ENCODE results near the gene NT5M. TPM values are rescaled to one million over a fixed set of nuclear protein-coding genes. Genes with fewer than 3 reads are reported as not detected.
A peak's percentile ranks its signal among the peaks of the same experiment; 100 is the strongest.

NT5M gene
- total and polyA plus RNA-seq, 2 donors from 2014 or later, result 2.8 to 10.0 TPM

GRCh38 chr17:17351356-17351891, 48.3 kb downstream of the NT5M start:
- DNase-seq (peak in 1 of 5 donors; percentile 49), FAIRE-seq (no peak)
- H3K9ac ChIP-seq (ENCODE audit: low read length in 3 of 3), result no peak overlapping the region
- H3K4me1 ChIP-seq (ENCODE audit: control insufficient read depth in 2 of 3, insufficient read depth in 2 of 3, low read depth in 1 of 3, low read length in 3 of 3), result peaks cover 0 to 2% (median 0%) of the 10 kb centered on the region in 3 donors
- no peak overlapping the region for H3K4me3 ChIP-seq (ENCODE audit: low read length in 3 of 3)
- H3K9me3 ChIP-seq (ENCODE audit: control insufficient read depth in 2 of 3, insufficient read depth in 1 of 3, low read length in 3 of 3), result no peaks in the 10 kb centered on the region
- intact Hi-C loops (cut with DNase I), result loop anchor here (5.0 kb wide), 1 partner anchor 286 kb away; no protein-coding TSS in a partner anchor
- no peak for TF ChIP-seq CTCF (IDR thresholded peaks at IDR 0.05; ENCODE audit: borderline replicate concordance, extremely low read depth, insufficient read depth)
- H3K36me3 ChIP-seq (ENCODE audit: control insufficient read depth in 2 of 3, insufficient read depth in 3 of 3, low read length in 3 of 3), result no peaks in the 10 kb centered on the region
- no peaks in the 10 kb centered on the region for H3K27me3 ChIP-seq (ENCODE audit: control insufficient read depth, insufficient read depth, low read length)
- no peak overlapping the region for H3K27ac ChIP-seq (ENCODE audit: low read depth in 2 of 2, low read length in 2 of 2)

DNA sequence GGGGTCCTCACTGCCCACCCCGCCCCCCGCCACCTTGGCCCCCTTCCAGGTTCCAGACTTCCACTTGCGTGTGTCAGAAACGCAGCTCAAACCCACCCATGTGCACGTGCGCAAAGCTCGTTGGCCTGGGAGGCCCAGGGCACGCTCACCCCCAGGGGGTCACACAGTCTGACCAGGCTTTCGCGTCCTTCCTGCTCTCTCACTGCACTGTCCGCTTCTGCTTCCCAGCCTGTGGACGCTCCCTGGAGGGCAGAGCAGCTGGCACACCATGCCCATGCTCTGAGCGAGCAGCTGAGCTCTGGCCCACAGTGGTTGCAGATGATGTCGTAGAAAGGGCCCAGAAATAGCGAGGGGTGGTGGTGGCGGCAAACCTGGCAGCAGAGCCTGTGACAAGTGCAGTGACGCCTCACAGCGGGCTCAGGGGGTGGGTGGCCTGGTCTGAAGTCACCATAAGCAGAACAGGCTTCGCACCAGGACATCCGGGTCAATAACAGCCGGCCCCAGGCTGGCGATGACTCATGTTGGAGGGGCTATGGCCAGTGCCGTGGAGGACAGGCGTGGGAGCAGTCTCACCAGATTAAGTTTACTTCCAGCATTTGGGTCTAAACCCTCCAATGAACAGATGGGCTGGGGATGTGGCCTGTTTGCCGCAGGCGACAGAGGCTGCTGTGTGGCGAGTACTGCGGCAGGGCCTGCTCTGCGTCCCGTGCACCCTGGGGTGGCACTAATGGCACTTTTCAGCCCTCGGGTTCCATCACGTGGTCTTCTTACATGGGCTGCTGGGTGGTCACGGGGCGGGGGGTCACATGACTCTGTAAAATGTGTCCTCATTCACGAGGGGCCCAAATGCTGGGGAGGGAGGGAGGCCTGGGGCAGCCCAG, 49.0 kb downstream of the NT5M start:
- Histone ChIP-seq H3K36me3 (ENCODE audit: control insufficient read depth in 2 of 3, insufficient read depth in 3 of 3, low read length in 3 of 3) (no peaks in the 10 kb centered on the region), H3K9ac (ENCODE audit: low read length in 3 of 3) (no peak overlapping the region), H3K4me1 (ENCODE audit: control insufficient read depth in 2 of 3, insufficient read depth in 2 of 3, low read depth in 1 of 3, low read length in 3 of 3) (peaks cover 0 to 2% (median 0%) of the 10 kb centered on the region in 3 donors), H3K4me3 (ENCODE audit: low read length in 3 of 3) (no peak overlapping the region), H3K27ac (ENCODE audit: low read depth in 2 of 2, low read length in 2 of 2) (no peak overlapping the region), H3K27me3 (ENCODE audit: control insufficient read depth, insufficient read depth, low read length) (no peaks in the 10 kb centered on the region), H3K9me3 (ENCODE audit: control insufficient read depth in 2 of 3, insufficient read depth in 1 of 3, low read length in 3 of 3) (no peaks in the 10 kb centered on the region)
- TF ChIP-seq CTCF (IDR thresholded peaks at IDR 0.05; ENCODE audit: borderline replicate concordance, extremely low read depth, insufficient read depth), result no peak
- intact Hi-C loops (cut with DNase I), result loop anchor here (5.0 kb wide), 1 partner anchor 285 kb away; no protein-coding TSS in a partner anchor
- FAIRE-seq (no peak), DNase-seq (peak in 2 of 5 donors; percentile 12 to 55)

DNA sequence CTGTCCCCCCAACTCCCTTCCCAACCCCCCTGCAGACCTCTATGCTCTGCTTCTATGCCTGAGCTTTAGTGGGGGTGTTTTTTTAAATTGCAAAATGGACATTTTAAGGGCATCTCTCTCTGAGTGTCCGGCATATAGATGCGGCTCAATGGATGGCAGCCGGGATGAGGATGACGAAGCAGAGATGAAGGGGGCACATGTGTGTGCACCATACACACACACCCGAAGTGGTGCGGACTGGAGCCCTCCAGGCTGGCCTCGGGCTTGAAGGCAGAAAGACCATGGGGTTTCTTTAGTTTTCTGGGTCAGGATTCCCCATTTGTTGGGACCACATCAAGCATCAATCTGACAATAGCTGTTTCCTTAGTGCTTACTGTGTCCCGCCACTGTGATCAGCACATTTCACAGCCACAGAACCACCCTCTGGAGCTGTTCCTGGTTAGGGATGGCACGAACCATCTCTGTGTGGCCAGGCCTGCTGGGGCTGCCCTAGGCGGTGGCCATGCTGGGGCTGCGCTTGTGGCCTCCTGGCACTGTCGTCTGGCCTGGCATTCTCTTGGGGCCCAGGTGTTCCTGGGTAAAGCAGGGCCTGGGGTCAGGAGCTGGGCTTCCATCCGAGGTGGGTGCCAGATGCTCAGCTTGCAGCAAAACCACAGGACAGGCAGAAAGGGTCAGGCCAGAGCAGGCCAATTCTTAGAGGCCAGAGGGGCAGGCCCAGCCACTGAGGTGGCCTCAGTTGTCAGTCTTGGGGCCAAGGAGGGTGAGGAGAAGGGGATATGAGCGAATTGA, 49.9 kb downstream of the NT5M start:
- no peaks in the 10 kb centered on the region for H3K9me3 ChIP-seq (ENCODE audit: control insufficient read depth in 2 of 3, insufficient read depth in 1 of 3, low read length in 3 of 3)
- H3K9ac ChIP-seq (ENCODE audit: low read length in 3 of 3), result no peak overlapping the region
- H3K4me3 ChIP-seq (ENCODE audit: low read length in 3 of 3), result no peak overlapping the region
- no peak for TF ChIP-seq CTCF (IDR thresholded peaks at IDR 0.05; ENCODE audit: borderline replicate concordance, extremely low read depth, insufficient read depth)
- peak in 1 of 5 donors; percentile 31 for DNase-seq
- intact Hi-C loops (cut with DNase I), result loop anchor here (5.0 kb wide), 1 partner anchor 284 kb away; no protein-coding TSS in a partner anchor
- no peak for FAIRE-seq
- peaks cover 0 to 2% (median 0%) of the 10 kb centered on the region in 3 donors for H3K4me1 ChIP-seq (ENCODE audit: control insufficient read depth in 2 of 3, insufficient read depth in 2 of 3, low read depth in 1 of 3, low read length in 3 of 3)
- H3K36me3 ChIP-seq (ENCODE audit: control insufficient read depth in 2 of 3, insufficient read depth in 3 of 3, low read length in 3 of 3), result no peaks in the 10 kb centered on the region
- H3K27ac ChIP-seq (ENCODE audit: low read depth in 2 of 2, low read length in 2 of 2), result no peak overlapping the region
- H3K27me3 ChIP-seq (ENCODE audit: control insufficient read depth, insufficient read depth, low read length), result no peaks in the 10 kb centered on the region
